Left ventricle myocardium inferior (tissue), 1 donor: ENCODE data around the gene VTI1A. TPM values are rescaled to one million over a fixed set of nuclear protein-coding genes. Genes with fewer than 3 reads are reported as not detected.

Experiments
- DNase-seq: peaks from one replicate; pipeline ENCODE4 v3.0.0-alpha.2; 2020
- H3K27ac ChIP-seq: fragments of 200-600 bp; replicated peaks from 2 replicates; pipeline ENCODE4 v1.8.0; 2021
- H3K27me3 ChIP-seq: fragments of 200-600 bp; 2 replicates; pipeline ENCODE4 v1.8.0; 2021; ENCODE audit warnings: low read depth
- H3K36me3 ChIP-seq: fragments of 200-600 bp; 2 replicates; pipeline ENCODE4 v1.8.0; 2021
- H3K4me1 ChIP-seq: fragments of 200-600 bp; 2 replicates; pipeline ENCODE4 v1.8.0; 2021
- H3K4me3 ChIP-seq: fragments of 200-600 bp; 2 replicates; pipeline ENCODE4 v1.8.0; 2021; ENCODE audit warnings: mild to moderate bottlenecking, moderate library complexity
- H3K9me3 ChIP-seq: fragments of 200-600 bp; replicated peaks from 2 replicates; pipeline ENCODE4 v1.8.0; 2021
- CTCF ChIP-seq: fragments of 200-600 bp; IDR thresholded peaks from 2 replicates; pipeline ENCODE4 v1.8.0; 2021; ENCODE audit warnings: antibody characterized with exemption, mild to moderate bottlenecking, borderline replicate concordance
- intact Hi-C: fragments of 100-400 bp; cut with micrococcal nuclease; formaldehyde crosslinking; loops from one replicate; pipeline ENCODE4 v1.11.0; 2022
- total RNA-seq: library from RNA; stranded (reverse); fragmentation: NEBNext Ultra II Directional; extraction: Animal tissue kit (Norgen Biotek cat#: 25700); gene quantifications from one replicate; pipeline ENCODE4 v1.2.1, GENCODE V29; 2021
- donor health status: DM: no; HTN: yes; CAD: no; lungs with severe emphysema.

VTI1A gene
- total RNA-seq, 1 donor from 2014 or later, result 20.5 TPM

GRCh38 chr10:112507988-112508387 is 61.0 kb downstream of the VTI1A start:
- H3K4me3 ChIP-seq, result no peak overlapping the region
- TF ChIP-seq CTCF, result no peak
- H3K27ac ChIP-seq, result no peak overlapping the region
- H3K36me3 ChIP-seq, result no peaks in the 10 kb centered on the region
- H3K9me3 ChIP-seq, result no peaks in the 10 kb centered on the region
- intact Hi-C loops, result no loop called here
- DNase-seq, result no peak
- peaks cover 15% of the 10 kb centered on the region for H3K4me1 ChIP-seq
- no peaks in the 10 kb centered on the region for H3K27me3 ChIP-seq

GRCh38 chr10:112509558-112510291 is 62.7 kb downstream of the VTI1A start:
- DNase-seq, result no peak
- H3K27ac ChIP-seq, result no peak overlapping the region
- no peaks in the 10 kb centered on the region for H3K36me3 ChIP-seq
- no peak for TF ChIP-seq CTCF
- intact Hi-C loops, result no loop called here
- no peaks in the 10 kb centered on the region for H3K9me3 ChIP-seq
- no peak overlapping the region for H3K4me3 ChIP-seq
- H3K27me3 ChIP-seq, result no peaks in the 10 kb centered on the region
- peaks cover 15% of the 10 kb centered on the region for H3K4me1 ChIP-seq

GRCh38 chr10:112510384-112510783 is 63.4 kb downstream of the VTI1A start:
- Histone ChIP-seq H3K27ac (no peak overlapping the region), H3K36me3 (no peaks in the 10 kb centered on the region), H3K27me3 (no peaks in the 10 kb centered on the region), H3K9me3 (no peaks in the 10 kb centered on the region), H3K4me3 (no peak overlapping the region), H3K4me1 (peaks cover 15% of the 10 kb centered on the region)
- intact Hi-C loops, result no loop called here
- no peak for DNase-seq
- no peak for TF ChIP-seq CTCF

- H3K4me1 ChIP-seq, result peaks cover 11% of the 10 kb centered on the region
- no peaks in the 10 kb centered on the region for H3K36me3 ChIP-seq
- DNase-seq, result no peak
- TF ChIP-seq CTCF, result no peak
- intact Hi-C loops, result no loop called here
- no peak overlapping the region for H3K4me3 ChIP-seq
- no peak overlapping the region for H3K27ac ChIP-seq
- H3K27me3 ChIP-seq, result no peaks in the 10 kb centered on the region
- no peaks in the 10 kb centered on the region for H3K9me3 ChIP-seq
Measured at GRCh38 chr10:112512294-112512693, 65.3 kb downstream of the VTI1A start.

GRCh38 chr10:112515126-112515525 is 68.1 kb downstream of the VTI1A start:
- TF ChIP-seq CTCF, result no peak
- no peak for DNase-seq
- intact Hi-C loops, result no loop called here
- Histone ChIP-seq H3K4me1 (no peaks in the 10 kb centered on the region), H3K36me3 (no peaks in the 10 kb centered on the region), H3K4me3 (no peak overlapping the region), H3K9me3 (no peaks in the 10 kb centered on the region), H3K27ac (no peak overlapping the region), H3K27me3 (no peaks in the 10 kb centered on the region)
